ENCODE measurements around the gene SUSD6.

Gene SUSD6

DNA sequence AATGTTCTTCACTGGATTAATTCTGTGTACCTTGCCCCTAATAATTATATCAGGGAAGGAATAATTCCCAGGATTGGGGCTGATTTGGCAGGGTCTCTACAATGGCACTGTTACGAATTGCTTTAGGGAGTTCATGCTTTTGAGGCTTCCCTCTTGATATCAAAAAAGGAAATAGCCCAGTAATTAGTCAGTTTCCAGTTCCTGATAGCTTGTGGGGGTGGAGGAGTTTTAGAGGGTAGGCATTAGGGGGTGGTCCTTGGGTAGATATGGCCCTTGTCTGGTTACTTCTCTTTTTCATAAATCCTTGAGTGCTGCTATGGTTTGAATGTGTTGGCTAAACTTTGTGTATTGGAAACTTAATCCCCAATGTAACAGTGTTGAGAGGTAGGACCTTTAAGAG is 149.4 kb downstream of the SUSD6 start:
- no peak for DNase-seq (ENCODE audit: low read depth, low spot score)

DNA sequence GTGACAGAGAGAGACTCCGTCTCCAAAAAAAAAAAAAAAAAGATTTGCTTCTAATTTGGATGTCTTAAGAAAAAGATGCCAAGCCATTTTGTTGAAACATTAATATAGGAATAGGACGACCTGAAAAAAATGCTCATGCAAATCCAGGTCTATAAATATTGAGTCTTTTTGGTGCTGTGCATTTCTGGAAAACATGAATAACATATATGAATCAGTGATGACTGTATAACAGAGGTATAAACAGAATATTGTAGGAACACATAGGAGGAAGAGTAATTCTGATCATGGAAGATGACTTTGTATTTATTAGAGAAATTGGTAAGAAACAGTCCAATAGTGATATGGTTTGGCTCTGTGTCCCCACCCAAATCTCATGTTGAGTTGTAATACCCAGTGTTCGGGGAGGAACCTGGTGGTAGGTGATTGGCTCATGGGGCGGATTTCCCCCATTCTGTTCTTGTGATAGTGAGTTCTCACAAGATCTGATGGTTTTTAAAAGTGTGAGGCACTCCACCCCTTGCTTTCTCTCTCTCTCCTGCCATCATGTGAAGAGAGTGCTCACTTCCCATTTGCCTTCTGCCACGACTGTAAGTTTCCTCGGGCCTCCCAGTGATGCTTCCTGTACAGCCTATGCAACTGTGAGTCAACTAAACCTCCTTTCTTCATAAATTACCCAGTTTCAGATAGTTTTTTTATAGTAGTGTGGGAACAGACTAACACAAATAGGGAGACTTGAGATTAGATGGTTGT is 152.5 kb downstream of the SUSD6 start:
- no peak for DNase-seq (ENCODE audit: low read depth, low spot score)

Data from activated CD4-positive, CD25-positive, alpha-beta regulatory T cell treated with anti-CD3 and anti-CD28 coated beads, Interleukin-2, amount 50 U/mL, for 16 hours (primary cell).